K562 (cell line): Measurements from ENCODE around the gene GSK3B.

ENCODE experiments used
- CBFA2T2 ChIP-seq: fragments of 450-650 bp; conservative IDR thresholded peaks from 2 replicates; pipeline ENCODE4 v1.6.1; 2017; ENCODE audit warnings: mild to moderate bottlenecking
- MXD1 ChIP-seq: fragments of 250-450 bp; sonication (Bioruptor Pico); IDR thresholded peaks from 2 replicates; pipeline ENCODE4 v1.8.0; 2021; ENCODE audit warnings: borderline replicate concordance, mild to moderate bottlenecking, moderate library complexity; ENCODE audit not compliant: poor library complexity, severe bottlenecking
- MYC ChIP-seq, 2 experiments: fragments of 250-450 bp in 1 of 2; sonication (Bioruptor Pico) in 1 of 2; IDR thresholded peaks; 2 replicates each; pipeline versions ENCODE4 v1.5.1 to v1.6.1; 2012 to 2021; ENCODE audit warnings: low read depth in 2 of 2, borderline replicate concordance in 1 of 2, improper control_type of control experiment in 1 of 2, low read length in 1 of 2, mild to moderate bottlenecking in 1 of 2, moderate library complexity in 1 of 2
- PKNOX1 ChIP-seq: fragments of 450-650 bp; IDR thresholded peaks from 2 replicates; pipeline ENCODE4 v1.6.1; 2016
- POLR2A ChIP-seq: fragments of 450-650 bp; conservative IDR thresholded peaks from 2 replicates; pipeline ENCODE4 v1.6.1; 2016
- TBL1XR1 ChIP-seq, 2 experiments: IDR thresholded peaks; 2 replicates each; pipeline ENCODE4 v1.6.1; 2012; ENCODE audit warnings: improper control_type of control experiment in 2 of 2, low read length in 2 of 2, mild to moderate bottlenecking in 1 of 2
- YY1 ChIP-seq, 3 experiments: IDR thresholded peaks; 2 replicates each; pipeline ENCODE4 v1.6.1; 2011; ENCODE audit warnings: low read length in 2 of 3, mild to moderate bottlenecking in 2 of 3, moderate library complexity in 2 of 3, borderline replicate concordance in 1 of 3, control low read depth in 1 of 3, low read depth in 1 of 3; ENCODE audit not compliant: insufficient read depth in 3 of 3, insufficient replicate concordance in 2 of 3, control insufficient read depth in 1 of 3, insufficient read length in 1 of 3; ENCODE audit errors: extremely low read depth in 1 of 3
- ZBTB1 ChIP-seq: sonication (generic); formaldehyde crosslinking; IDR thresholded peaks from 2 replicates; pipeline ENCODE4 v1.8.1; 2023; ENCODE audit warnings: missing genetic modification reagents, low read depth, mild to moderate bottlenecking, borderline replicate concordance
- ZBTB17 ChIP-seq: fragments of 450-650 bp; formaldehyde crosslinking; IDR thresholded peaks from 2 replicates; pipeline ENCODE4 v1.4.0; 2020; ENCODE audit warnings: mild to moderate bottlenecking
- ZNF24 ChIP-seq: fragments of 450-650 bp; IDR thresholded peaks from 2 replicates; pipeline ENCODE4 v1.6.1; 2016
- ZNF717 ChIP-seq: fragments of 250-450 bp; sonication (Bioruptor Pico); IDR thresholded peaks from 2 replicates; pipeline ENCODE4 v1.5.0; 2021
- TF ChIP-seq, protein P1 (sequence below), 3 experiments: IDR thresholded peaks in 2 of 3; conservative IDR thresholded peaks in 1 of 3; 2 replicates each; pipeline ENCODE4 v1.5.1; 2011 to 2012; ENCODE audit warnings: low read length in 3 of 3, mild to moderate bottlenecking in 3 of 3, control low read depth in 2 of 3, improper control_type of control experiment in 1 of 3, inconsistent platforms in 1 of 3, low read depth in 1 of 3, mixed read lengths in 1 of 3, moderate library complexity in 1 of 3; ENCODE audit not compliant: insufficient read depth in 2 of 3

GRCh38 chr3:120071259-120071658 lies 23.0 kb downstream of the GSK3B start:
- TF ChIP-seq MYC (IDR thresholded peaks at IDR 0.05; ENCODE audit: low read depth, low read length) (no peak), MYC (CRISPR knock-in tag; IDR thresholded peaks at IDR 0.05; ENCODE audit: borderline replicate concordance, low read depth) (no peak), PKNOX1 (no peak), TBL1XR1 (IDR thresholded peaks at IDR 0.05; ENCODE audit: low read length in 2 of 2) (no peak), YY1 (IDR thresholded peaks at IDR 0.05; ENCODE audit: borderline replicate concordance in 1 of 3, control insufficient read depth in 1 of 3, extremely low read depth in 1 of 3, insufficient read depth in 3 of 3, insufficient read length in 1 of 3, insufficient replicate concordance in 2 of 3, low read depth in 1 of 3, low read length in 2 of 3) (no peak), ZNF24 (no peak), ZBTB1 (no peak), POLR2A (no peak), CBFA2T2 (no peak), ZBTB17 (no peak), ZNF717 (CRISPR knock-in tag) (no peak), MXD1 (CRISPR knock-in tag) (no peak)
- TF ChIP-seq, protein P1, sequence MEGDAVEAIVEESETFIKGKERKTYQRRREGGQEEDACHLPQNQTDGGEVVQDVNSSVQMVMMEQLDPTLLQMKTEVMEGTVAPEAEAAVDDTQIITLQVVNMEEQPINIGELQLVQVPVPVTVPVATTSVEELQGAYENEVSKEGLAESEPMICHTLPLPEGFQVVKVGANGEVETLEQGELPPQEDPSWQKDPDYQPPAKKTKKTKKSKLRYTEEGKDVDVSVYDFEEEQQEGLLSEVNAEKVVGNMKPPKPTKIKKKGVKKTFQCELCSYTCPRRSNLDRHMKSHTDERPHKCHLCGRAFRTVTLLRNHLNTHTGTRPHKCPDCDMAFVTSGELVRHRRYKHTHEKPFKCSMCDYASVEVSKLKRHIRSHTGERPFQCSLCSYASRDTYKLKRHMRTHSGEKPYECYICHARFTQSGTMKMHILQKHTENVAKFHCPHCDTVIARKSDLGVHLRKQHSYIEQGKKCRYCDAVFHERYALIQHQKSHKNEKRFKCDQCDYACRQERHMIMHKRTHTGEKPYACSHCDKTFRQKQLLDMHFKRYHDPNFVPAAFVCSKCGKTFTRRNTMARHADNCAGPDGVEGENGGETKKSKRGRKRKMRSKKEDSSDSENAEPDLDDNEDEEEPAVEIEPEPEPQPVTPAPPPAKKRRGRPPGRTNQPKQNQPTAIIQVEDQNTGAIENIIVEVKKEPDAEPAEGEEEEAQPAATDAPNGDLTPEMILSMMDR (IDR thresholded peaks at IDR 0.05 in 2 of 3, conservative IDR thresholded peaks at IDR 0.05 in 1 of 3; ENCODE audit: insufficient read depth in 2 of 3, low read depth in 1 of 3, low read length in 3 of 3), result no peak
